SK-N-SH treated with all-trans-retinoic acid at 6 μM for 48 hours (cell line): Measurements from ENCODE around the gene PLEKHN1.

Source experiments
- ARNTL ChIP-seq: fragments of 450-650 bp; formaldehyde crosslinking; IDR thresholded peaks from 2 replicates; pipeline ENCODE4 v1.5.0; 2020; ENCODE audit warnings: low read depth, mild to moderate bottlenecking, moderate library complexity, borderline replicate concordance
- CREB5 ChIP-seq: fragments of 250-450 bp; sonication (Bioruptor Pico); IDR thresholded peaks from 2 replicates; pipeline ENCODE4 v1.5.1; 2020; ENCODE audit warnings: low read depth, mild to moderate bottlenecking, moderate library complexity
- CSRNP3 ChIP-seq: fragments of 250-450 bp; sonication (Bioruptor Pico); IDR thresholded peaks from 2 replicates; pipeline ENCODE4 v1.5.1; 2021; ENCODE audit warnings: mild to moderate bottlenecking, moderate library complexity
- GLIS3 ChIP-seq: fragments of 250-450 bp; sonication (Bioruptor Pico); IDR thresholded peaks from 2 replicates; pipeline ENCODE4 v1.5.0; 2020; ENCODE audit warnings: mild to moderate bottlenecking, moderate library complexity
- ISL1 ChIP-seq: fragments of 250-450 bp; sonication (Bioruptor Pico); IDR thresholded peaks from 2 replicates; pipeline ENCODE4 v2.1.2; 2022; ENCODE audit warnings: mild to moderate bottlenecking, moderate library complexity
- OSR1 ChIP-seq: fragments of 250-450 bp; sonication (Bioruptor Pico); IDR thresholded peaks from 2 replicates; pipeline ENCODE4 v1.8.0; 2022; ENCODE audit warnings: moderate library complexity, mild to moderate bottlenecking, inconsistent platforms
- PATZ1 ChIP-seq: fragments of 250-450 bp; sonication (Bioruptor Pico); IDR thresholded peaks from 2 replicates; pipeline ENCODE4 v1.8.0; 2020; ENCODE audit warnings: mild to moderate bottlenecking, moderate library complexity, borderline replicate concordance
- POU6F1 ChIP-seq: fragments of 250-450 bp; sonication (Bioruptor Pico); IDR thresholded peaks from 2 replicates; pipeline ENCODE4 v1.8.0; 2021; ENCODE audit warnings: low read depth, mild to moderate bottlenecking, moderate library complexity, borderline replicate concordance
- PPARA ChIP-seq: fragments of 250-450 bp; sonication (Bioruptor Pico); IDR thresholded peaks from 2 replicates; pipeline ENCODE4 v1.5.0; 2020; ENCODE audit warnings: mild to moderate bottlenecking, borderline replicate concordance
- RARB ChIP-seq: fragments of 250-450 bp; sonication (Bioruptor Pico); IDR thresholded peaks from 2 replicates; pipeline ENCODE4 v1.8.0; 2021; ENCODE audit warnings: mild to moderate bottlenecking, moderate library complexity
- TCF4 ChIP-seq: fragments of 250-450 bp; sonication (Bioruptor Pico); IDR thresholded peaks from 2 replicates; pipeline ENCODE4 v1.8.0; 2021; ENCODE audit warnings: mild to moderate bottlenecking, moderate library complexity, borderline replicate concordance
- TSHZ2 ChIP-seq: fragments of 250-450 bp; sonication (Bioruptor Pico); IDR thresholded peaks from 2 replicates; pipeline ENCODE4 v1.5.0; 2020; ENCODE audit warnings: mild to moderate bottlenecking, moderate library complexity
- ZFP3 ChIP-seq: fragments of 250-450 bp; sonication (Bioruptor Pico); IDR thresholded peaks from 2 replicates; pipeline ENCODE4 v1.5.0; 2020; ENCODE audit warnings: mild to moderate bottlenecking, moderate library complexity
- ZNF8 ChIP-seq: fragments of 450-650 bp; formaldehyde crosslinking; IDR thresholded peaks from 2 replicates; pipeline ENCODE4 v1.5.0; 2020; ENCODE audit warnings: mild to moderate bottlenecking, moderate library complexity

- TF ChIP-seq POU6F1 (CRISPR knock-in tag) (no peak), CREB5 (CRISPR knock-in tag) (no peak), CSRNP3 (no peak), GLIS3 (CRISPR knock-in tag) (no peak), RARB (CRISPR knock-in tag) (no peak), OSR1 (CRISPR knock-in tag) (no peak), ZNF8 (CRISPR knock-in tag) (no peak), ZFP3 (no peak), PPARA (no peak), ARNTL (CRISPR knock-in tag) (no peak), TSHZ2 (CRISPR knock-in tag) (no peak), TCF4 (CRISPR knock-in tag) (no peak), PATZ1 (CRISPR knock-in tag) (no peak), ISL1 (CRISPR knock-in tag) (no peak)
These were observed 34.1 kb upstream of the PLEKHN1 start for GRCh38 chr1:932173-932510.
